Effector memory CD4-positive, alpha-beta T cell (primary cell): Measurements from ENCODE around the gene MCF2L.

Experiments
- DNase-seq, 3 donors: peaks; one replicate each; pipeline ENCODE4 v3.0.0-alpha.2; 2020
- H3K27ac ChIP-seq: 2 replicates; pipeline ENCODE4 v1.7.0; 2013; ENCODE audit warnings: mild to moderate bottlenecking, low read length, moderate library complexity; ENCODE audit not compliant: insufficient read depth, poor library complexity, severe bottlenecking
- H3K27me3 ChIP-seq: replicated peaks from 2 replicates; pipeline ENCODE4 v1.7.0; 2013; ENCODE audit warnings: mild to moderate bottlenecking, low read length; ENCODE audit not compliant: insufficient read depth, control insufficient read depth, poor library complexity, severe bottlenecking
- H3K36me3 ChIP-seq: 2 replicates; pipeline ENCODE4 v1.7.0; 2013; ENCODE audit warnings: mild to moderate bottlenecking, low read length, moderate library complexity; ENCODE audit not compliant: control insufficient read depth, insufficient read depth
- H3K4me1 ChIP-seq: 2 replicates; pipeline ENCODE4 v1.7.0; 2013; ENCODE audit warnings: low read length, mild to moderate bottlenecking; ENCODE audit not compliant: control insufficient read depth, insufficient read depth, poor library complexity, severe bottlenecking
- H3K4me3 ChIP-seq: 2 replicates; pipeline ENCODE4 v1.7.0; 2013; ENCODE audit warnings: low read length, low read depth, mild to moderate bottlenecking; ENCODE audit not compliant: insufficient read depth, poor library complexity, severe bottlenecking
- H3K9me3 ChIP-seq: 2 replicates; pipeline ENCODE4 v1.7.0; 2013; ENCODE audit warnings: mild to moderate bottlenecking, low read length, moderate library complexity; ENCODE audit not compliant: control insufficient read depth

Gene MCF2L

DNA sequence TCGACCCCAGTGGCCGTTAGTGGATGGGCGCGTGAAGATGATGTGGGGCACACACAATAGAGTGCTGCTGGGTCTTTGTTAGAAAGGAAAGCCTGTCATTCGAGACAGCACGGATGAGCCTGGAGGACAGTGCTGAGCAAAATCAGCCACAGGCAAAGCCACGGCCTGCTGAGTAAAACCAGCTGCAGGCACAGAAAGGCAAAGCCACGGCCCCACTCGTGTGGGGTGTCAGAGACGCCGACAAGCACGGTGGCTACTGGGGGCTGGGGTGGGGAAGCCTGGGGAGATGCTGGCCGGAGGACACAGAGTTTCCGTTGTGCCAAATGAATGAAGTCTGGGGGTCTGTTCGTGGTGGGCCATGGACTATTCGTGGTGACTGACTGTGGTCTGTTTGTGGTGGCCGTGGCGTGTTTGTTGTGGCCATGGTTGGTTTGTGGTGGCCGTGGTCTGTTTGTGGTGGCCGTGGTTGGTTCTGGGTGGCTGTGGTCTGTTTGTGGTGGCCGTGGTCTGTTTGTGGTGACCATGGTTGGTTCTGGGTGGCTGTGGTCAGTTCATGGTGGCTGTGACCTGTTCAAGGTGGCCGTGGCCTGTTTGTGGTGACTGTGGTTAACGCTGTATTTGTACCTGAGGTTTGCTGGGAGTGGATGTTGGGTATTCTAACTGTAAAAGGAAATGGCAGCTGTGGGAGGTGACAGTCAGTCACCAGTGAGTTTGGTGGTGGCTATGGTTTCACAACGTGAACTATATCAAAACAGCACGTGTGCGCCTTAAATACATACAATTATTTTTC, 36.3 kb downstream of the MCF2L start:
- peaks cover 14% of the 10 kb centered on the region for H3K4me1 ChIP-seq
- no peaks in the 10 kb centered on the region for H3K9me3 ChIP-seq
- H3K4me3 ChIP-seq: no peak overlapping the region
- no peak for DNase-seq
- H3K27ac ChIP-seq: no peak overlapping the region
- no peaks in the 10 kb centered on the region for H3K36me3 ChIP-seq
- no peaks in the 10 kb centered on the region for H3K27me3 ChIP-seq

DNA sequence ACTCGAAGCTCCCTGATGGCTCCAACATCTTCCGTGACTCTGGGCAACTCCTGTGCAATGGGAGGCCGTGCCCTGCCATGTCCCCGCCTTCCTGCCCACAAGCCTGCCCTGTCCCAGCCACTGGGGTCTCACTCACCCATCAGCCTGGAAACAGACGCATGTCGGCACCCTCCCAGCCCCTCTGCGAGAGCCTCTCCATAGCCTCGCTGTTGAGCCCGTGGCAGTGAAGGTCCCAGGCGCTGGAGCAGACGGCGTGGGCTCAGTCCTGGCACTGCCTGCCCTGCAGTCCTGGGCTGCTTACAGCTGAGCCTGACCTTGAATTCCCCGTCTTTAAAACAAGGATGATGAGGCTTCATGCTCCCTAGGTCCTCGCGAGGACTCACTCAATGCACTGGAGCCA, 37.0 kb downstream of the MCF2L start:
- Histone ChIP-seq H3K4me1 (peaks cover 13% of the 10 kb centered on the region), H3K9me3 (no peaks in the 10 kb centered on the region), H3K27me3 (no peaks in the 10 kb centered on the region), H3K4me3 (no peak overlapping the region), H3K36me3 (no peaks in the 10 kb centered on the region), H3K27ac (no peak overlapping the region)
- no peak for DNase-seq

DNA sequence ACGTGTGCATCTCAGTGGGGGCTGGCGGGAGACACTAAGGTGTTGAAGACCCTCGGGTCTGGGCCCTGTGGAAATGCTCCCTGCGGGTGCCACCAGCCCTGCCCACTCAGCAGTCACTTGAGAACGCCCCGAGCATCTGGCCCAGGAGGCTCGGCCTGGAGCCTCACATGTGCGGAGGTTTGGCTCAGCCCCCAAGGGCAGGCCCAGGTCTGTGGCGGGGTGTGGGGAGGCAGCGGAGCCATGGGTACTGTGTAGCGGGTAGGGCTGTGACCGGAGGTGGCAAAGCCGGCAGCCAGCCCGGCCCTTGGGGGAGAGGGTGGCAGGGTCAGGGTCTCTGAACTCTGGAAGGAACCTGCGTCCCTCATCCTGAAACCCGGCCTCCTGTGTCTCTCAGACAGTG, 37.6 kb downstream of the MCF2L start:
- Histone ChIP-seq H3K27ac (no peak overlapping the region), H3K36me3 (no peaks in the 10 kb centered on the region), H3K4me3 (no peak overlapping the region), H3K9me3 (no peaks in the 10 kb centered on the region), H3K27me3 (no peaks in the 10 kb centered on the region), H3K4me1 (peaks cover 10% of the 10 kb centered on the region)
- no peak for DNase-seq

DNA sequence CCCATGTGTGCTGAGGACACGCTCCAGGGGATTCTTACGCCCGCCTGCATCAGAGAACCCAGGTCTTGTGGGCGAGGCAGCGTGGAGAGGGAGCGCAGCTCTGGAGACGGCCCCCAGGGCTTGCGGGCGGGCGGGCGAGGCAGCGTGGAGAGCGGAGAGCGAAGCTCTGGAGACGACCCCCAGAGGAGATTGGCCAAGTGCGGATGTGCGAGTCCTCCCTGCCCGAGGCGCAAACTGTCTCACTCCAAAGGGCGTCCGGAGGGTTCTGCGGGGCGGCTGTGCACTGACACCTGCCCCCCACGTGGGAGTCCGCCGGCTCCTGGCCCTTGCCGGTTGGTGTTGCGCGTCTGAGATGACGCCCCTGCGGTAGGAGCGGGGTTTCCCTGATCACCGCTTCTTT, 39.8 kb downstream of the MCF2L start:
- Histone ChIP-seq H3K4me1 (peaks cover 10% of the 10 kb centered on the region), H3K27ac (no peak overlapping the region), H3K36me3 (no peaks in the 10 kb centered on the region), H3K27me3 (no peaks in the 10 kb centered on the region), H3K4me3 (no peak overlapping the region), H3K9me3 (no peaks in the 10 kb centered on the region)
- DNase-seq: no peak

DNA sequence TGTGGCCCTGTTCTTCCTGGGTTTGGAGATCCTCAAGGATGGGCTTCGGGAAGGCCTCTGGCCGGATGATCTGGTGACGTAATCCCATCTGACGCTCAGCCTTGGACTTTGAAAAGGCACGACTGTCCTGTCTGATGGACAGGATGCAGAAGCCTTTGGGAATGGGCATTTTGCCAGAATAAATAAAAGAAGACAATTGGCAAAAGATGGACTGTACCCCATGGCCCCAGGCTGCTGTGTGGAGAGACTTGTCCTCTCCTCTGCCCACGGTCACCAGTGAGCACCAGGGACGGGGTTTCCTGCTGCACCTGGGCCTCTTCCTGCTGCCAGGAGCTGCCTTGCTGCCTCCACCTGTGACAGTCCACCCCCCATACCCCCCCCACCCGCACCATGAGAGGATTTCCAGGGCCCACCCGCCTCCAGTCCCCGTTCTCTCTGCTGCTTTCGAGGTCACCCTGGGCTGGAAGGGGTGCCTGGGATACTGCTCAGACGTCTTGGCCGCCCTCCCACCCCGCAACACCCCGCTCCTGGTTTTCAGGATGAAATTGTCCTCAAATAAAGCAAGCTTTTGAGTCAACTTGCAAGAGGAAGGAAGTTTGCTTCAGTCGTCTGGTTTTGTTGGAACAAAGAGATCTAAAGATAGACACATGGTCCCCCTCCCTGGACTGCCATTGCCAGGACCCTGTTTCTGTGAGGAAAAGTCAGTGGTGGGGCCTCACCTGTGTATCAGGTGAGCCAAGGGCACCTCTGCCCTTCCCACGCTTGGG, 40.9 kb downstream of the MCF2L start:
- H3K27me3 ChIP-seq: no peaks in the 10 kb centered on the region
- H3K4me3 ChIP-seq: no peak overlapping the region
- peaks cover 10% of the 10 kb centered on the region for H3K4me1 ChIP-seq
- no peaks in the 10 kb centered on the region for H3K36me3 ChIP-seq
- H3K9me3 ChIP-seq: no peaks in the 10 kb centered on the region
- H3K27ac ChIP-seq: no peak overlapping the region
- no peak for DNase-seq

DNA sequence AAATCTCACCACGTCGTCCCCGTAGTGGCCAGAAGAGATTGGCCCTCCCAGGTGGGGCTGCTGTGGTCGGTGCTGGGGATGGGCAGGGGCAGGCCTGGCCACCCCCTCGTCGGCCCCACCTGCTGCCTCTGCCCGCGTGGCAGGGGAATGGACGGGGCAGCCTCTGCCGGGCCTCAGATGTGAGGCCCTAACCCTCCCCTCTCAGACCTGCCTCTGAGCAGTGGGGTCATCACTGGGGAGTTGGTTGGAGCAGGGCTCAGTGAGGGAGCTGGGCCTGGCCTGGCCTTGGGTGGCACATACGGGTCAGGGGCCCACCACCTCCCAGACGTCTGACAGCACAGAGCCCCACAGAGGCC, 41.5 kb downstream of the MCF2L start:
- H3K27ac ChIP-seq: no peak overlapping the region
- H3K27me3 ChIP-seq: no peaks in the 10 kb centered on the region

DNA sequence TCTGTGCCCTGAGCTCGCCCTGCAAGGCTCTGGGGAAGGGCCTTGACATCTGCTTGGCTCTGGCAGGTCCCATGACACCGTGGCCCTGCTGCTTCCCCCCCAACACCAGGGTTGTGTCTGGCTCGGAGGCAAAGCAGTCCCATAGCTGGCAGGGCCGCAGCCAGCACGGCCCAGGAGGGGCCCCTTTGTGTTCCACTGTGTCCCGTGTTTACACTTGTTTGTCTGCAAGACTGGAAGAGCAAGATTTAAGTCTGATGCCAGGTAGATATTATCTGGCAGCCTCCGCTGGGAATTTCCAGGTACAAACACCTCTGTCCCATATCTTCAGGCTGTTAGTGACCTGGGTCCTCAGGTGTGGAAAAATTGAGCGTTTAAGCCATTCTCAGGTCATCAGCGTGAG, 44.3 kb downstream of the MCF2L start:
- DNase-seq: no peak
- H3K9me3 ChIP-seq: no peaks in the 10 kb centered on the region
- no peaks in the 10 kb centered on the region for H3K27me3 ChIP-seq
- H3K4me3 ChIP-seq: no peak overlapping the region
- H3K4me1 ChIP-seq: no peaks in the 10 kb centered on the region
- no peak overlapping the region for H3K27ac ChIP-seq
- peaks cover 9% of the 10 kb centered on the region for H3K36me3 ChIP-seq

More for the DNA sequence above, 41.5 kb downstream of the MCF2L start:
- no peaks in the 10 kb centered on the region for H3K9me3 ChIP-seq
- peaks cover 10% of the 10 kb centered on the region for H3K4me1 ChIP-seq
- no peak for DNase-seq
- H3K36me3 ChIP-seq: no peaks in the 10 kb centered on the region
- no peak overlapping the region for H3K4me3 ChIP-seq

DNA sequence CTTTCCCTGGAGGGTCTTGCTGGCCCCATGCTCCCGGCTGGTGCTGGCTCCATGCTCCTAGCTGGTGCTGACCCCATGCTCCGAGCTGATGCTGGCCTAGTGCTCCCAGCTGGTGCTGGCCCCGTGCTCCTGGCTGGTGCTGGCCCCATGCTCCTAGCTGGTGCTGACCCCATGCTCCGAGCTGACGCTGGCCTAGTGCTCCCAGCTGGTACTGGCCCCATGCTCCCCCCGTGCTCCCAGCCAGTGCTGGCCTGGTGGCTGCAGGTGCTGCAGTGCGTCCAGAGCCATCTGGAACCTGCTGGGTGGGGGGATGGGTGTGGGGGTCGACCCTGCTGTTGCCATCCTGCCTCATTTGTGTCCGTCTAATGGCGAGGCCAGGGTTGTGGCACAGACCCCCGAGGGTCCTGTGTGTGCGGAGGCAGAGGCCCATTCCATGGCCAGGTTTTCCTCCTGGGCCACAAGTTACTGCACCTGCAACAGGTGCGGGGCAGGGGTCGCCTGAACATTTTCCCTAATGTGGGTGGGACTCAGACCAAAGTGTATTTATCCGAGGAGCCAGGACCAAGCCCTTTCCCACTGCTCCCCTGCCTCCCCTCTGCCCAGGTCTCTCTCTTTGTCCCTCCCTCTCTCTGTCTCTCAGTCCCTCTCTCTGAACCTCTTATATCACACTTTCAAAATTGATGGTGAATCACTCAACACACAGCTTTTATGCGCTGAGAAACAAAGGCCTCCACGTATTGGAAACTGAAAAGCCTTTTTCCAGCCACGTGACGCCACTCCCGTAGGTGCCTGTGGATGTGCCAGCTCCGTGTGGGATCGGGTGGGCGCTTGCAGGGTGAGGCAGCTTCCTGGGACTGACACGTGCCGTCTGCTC, 45.1 kb downstream of the MCF2L start:
- peaks cover 9% of the 10 kb centered on the region for H3K36me3 ChIP-seq
- H3K4me3 ChIP-seq: no peak overlapping the region
- no peak for DNase-seq
- H3K4me1 ChIP-seq: no peaks in the 10 kb centered on the region
- H3K9me3 ChIP-seq: no peaks in the 10 kb centered on the region
- H3K27ac ChIP-seq: no peak overlapping the region
- no peaks in the 10 kb centered on the region for H3K27me3 ChIP-seq

DNA sequence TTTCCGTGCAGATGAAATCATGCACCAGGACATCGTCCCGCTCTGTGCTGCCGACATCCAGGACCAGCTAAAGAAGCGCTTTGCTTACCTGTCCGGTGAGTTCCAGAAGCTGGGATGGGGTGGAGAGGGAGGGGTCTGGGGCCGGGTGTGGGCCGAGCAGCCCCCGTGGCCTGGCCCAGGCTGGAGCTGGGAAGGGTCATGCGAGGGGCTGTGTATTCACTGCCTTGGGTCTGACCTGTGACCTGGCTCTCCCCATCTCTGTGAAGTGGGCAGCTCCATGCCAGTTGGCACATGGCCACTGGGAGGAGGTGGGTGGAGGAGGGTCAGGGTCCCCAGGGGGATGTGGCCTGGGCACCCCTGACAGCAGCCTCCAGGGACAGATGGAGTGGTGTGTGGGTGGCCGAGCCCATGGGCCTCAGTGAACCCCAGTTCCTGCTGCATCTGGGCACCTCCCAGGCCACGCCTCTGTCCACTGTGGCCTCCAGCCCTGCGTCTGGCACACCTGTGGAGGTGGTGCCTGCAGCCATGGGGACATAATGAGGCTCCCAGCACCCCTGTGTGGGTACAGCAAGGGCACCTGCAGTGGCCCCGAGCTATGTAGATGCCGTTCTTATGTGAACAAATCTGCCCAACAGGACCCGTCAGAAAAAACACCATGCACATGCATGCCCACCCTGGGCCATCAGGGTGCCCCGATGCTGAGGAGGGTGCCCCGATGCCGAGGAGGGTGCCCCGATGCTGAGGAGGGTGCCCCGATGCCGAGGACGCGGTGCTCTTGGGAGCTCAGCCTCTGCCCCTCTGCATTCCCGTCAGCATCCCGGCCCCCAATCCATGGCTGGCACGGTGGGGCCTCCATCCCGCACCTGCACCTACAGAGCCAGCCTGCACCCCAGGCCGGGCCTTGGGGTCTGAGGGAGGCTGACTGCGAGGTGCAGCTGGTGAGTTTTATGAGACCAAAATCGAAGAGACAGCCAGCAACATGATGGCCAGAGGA, 46.0 kb downstream of the MCF2L start:
- Histone ChIP-seq H3K9me3 (no peaks in the 10 kb centered on the region), H3K36me3 (peaks cover 9% of the 10 kb centered on the region), H3K27me3 (no peaks in the 10 kb centered on the region), H3K4me1 (no peaks in the 10 kb centered on the region), H3K4me3 (no peak overlapping the region), H3K27ac (no peak overlapping the region)
- DNase-seq: no peak
